Measurements from ENCODE around the gene CAP2.

The CAP2 gene

DNA sequence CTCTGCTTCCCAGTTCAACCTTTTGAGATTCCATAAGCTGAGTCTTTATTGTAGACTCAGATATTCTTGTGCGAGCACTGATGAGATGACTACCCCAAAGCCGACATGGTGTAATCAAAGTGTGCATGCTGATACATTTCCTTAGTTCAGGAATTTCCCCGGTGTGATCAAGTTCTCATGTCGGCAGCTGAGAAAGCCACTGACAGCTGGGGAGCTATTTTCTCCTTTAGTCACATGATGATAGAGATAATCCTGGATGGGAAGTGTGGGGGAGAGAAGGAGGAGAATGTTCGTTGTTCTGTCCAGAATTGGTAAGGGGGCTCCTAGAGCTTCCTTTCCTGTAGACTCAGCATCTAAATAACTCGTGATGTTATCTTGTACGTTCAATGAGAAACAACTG, 7.7 kb upstream of the CAP2 start:
- no peak overlapping the region for H3K27ac ChIP-seq (replicated peaks)
- TF ChIP-seq GABPA (IDR thresholded peaks at IDR 0.05; ENCODE audit: low read depth) = no peak
- no peak for TF ChIP-seq SPI1 (IDR thresholded peaks at IDR 0.05; ENCODE audit: borderline replicate concordance, low read depth)
- H3K4me3 ChIP-seq (replicated peaks; ENCODE audit: insufficient read depth, low read length) = no peak overlapping the region

GRCh38 chr6:17388365-17388764, 5.0 kb upstream of the CAP2 start:
- no peak overlapping the region for H3K27ac ChIP-seq (replicated peaks)
- TF ChIP-seq POLR2AphosphoS5 (IDR thresholded peaks at IDR 0.05; ENCODE audit: low read depth) (no peak), SPI1 (IDR thresholded peaks at IDR 0.05; ENCODE audit: borderline replicate concordance, low read depth) (no peak), REST (IDR thresholded peaks at IDR 0.05; ENCODE audit: insufficient replicate concordance, low read depth) (no peak), GABPA (IDR thresholded peaks at IDR 0.05; ENCODE audit: low read depth) (no peak)
- TF ChIP-seq, protein P1, sequence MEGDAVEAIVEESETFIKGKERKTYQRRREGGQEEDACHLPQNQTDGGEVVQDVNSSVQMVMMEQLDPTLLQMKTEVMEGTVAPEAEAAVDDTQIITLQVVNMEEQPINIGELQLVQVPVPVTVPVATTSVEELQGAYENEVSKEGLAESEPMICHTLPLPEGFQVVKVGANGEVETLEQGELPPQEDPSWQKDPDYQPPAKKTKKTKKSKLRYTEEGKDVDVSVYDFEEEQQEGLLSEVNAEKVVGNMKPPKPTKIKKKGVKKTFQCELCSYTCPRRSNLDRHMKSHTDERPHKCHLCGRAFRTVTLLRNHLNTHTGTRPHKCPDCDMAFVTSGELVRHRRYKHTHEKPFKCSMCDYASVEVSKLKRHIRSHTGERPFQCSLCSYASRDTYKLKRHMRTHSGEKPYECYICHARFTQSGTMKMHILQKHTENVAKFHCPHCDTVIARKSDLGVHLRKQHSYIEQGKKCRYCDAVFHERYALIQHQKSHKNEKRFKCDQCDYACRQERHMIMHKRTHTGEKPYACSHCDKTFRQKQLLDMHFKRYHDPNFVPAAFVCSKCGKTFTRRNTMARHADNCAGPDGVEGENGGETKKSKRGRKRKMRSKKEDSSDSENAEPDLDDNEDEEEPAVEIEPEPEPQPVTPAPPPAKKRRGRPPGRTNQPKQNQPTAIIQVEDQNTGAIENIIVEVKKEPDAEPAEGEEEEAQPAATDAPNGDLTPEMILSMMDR (IDR thresholded peaks at IDR 0.05; ENCODE audit: insufficient read depth, low read length) = no peak
- peaks cover 15% of the 10 kb centered on the region for H3K27me3 ChIP-seq (ENCODE audit: insufficient read depth, poor library complexity, severe bottlenecking)
- no peak for DNase-seq (ENCODE audit: low read depth in 1 of 2, low spot score in 1 of 2)
- no peak overlapping the region for H3K4me3 ChIP-seq (replicated peaks; ENCODE audit: insufficient read depth, low read length)

More for the DNA sequence above, 7.7 kb upstream of the CAP2 start:
- no peaks in the 10 kb centered on the region for H3K27me3 ChIP-seq (ENCODE audit: insufficient read depth, poor library complexity, severe bottlenecking)
- DNase-seq (ENCODE audit: low read depth in 1 of 2, low spot score in 1 of 2) = no peak

GRCh38 chr6:17389274-17389847, 4.0 kb upstream of the CAP2 start:
- H3K27ac ChIP-seq (replicated peaks) = no peak overlapping the region
- H3K4me3 ChIP-seq (replicated peaks; ENCODE audit: insufficient read depth, low read length) = no peak overlapping the region
- DNase-seq (ENCODE audit: low read depth in 1 of 2, low spot score in 1 of 2) = no peak
- TF ChIP-seq, protein P1 (IDR thresholded peaks at IDR 0.05; ENCODE audit: insufficient read depth, low read length) = no peak
- TF ChIP-seq POLR2AphosphoS5 (IDR thresholded peaks at IDR 0.05; ENCODE audit: low read depth) = no peak
- no peak for TF ChIP-seq REST (IDR thresholded peaks at IDR 0.05; ENCODE audit: insufficient replicate concordance, low read depth)
- TF ChIP-seq SPI1 (IDR thresholded peaks at IDR 0.05; ENCODE audit: borderline replicate concordance, low read depth) = no peak
- TF ChIP-seq GABPA (IDR thresholded peaks at IDR 0.05; ENCODE audit: low read depth) = no peak
- H3K27me3 ChIP-seq (ENCODE audit: insufficient read depth, poor library complexity, severe bottlenecking) = peaks cover 20% of the 10 kb centered on the region

DNA sequence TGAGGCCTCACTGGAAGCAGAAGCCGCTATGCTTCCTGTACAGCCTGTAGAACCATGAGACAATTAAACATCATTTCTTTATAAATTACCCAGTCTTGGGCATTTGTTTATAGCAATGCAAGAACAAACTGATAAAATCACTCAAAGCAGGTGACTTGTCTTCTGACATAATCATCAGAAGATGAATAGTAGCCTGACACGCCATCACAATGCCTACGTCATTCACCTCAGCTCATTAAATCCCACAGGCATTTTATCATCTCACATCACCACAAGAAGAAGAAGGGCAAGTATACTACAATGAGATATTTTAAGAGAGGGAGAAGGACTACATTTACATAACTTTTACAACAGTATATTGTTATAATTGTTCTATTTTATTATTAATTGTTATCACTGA, 3.1 kb upstream of the CAP2 start:
- no peak overlapping the region for H3K27ac ChIP-seq (replicated peaks)
- no peak for DNase-seq (ENCODE audit: low read depth in 1 of 2, low spot score in 1 of 2)
- no peak overlapping the region for H3K4me3 ChIP-seq (replicated peaks; ENCODE audit: insufficient read depth, low read length)
- H3K27me3 ChIP-seq (ENCODE audit: insufficient read depth, poor library complexity, severe bottlenecking) = peaks cover 29% of the 10 kb centered on the region
- TF ChIP-seq GABPA (IDR thresholded peaks at IDR 0.05; ENCODE audit: low read depth) = no peak
- TF ChIP-seq, protein P1 (IDR thresholded peaks at IDR 0.05; ENCODE audit: insufficient read depth, low read length) = no peak

Measured in HL-60 (cell line).